Measurements from ENCODE around the gene TSC2. TPM values are rescaled to one million over a fixed set of nuclear protein-coding genes. Genes with fewer than 3 reads are reported as not detected.
"Not testable (repeated sequence)": the region's sequence is repeated elsewhere in the genome, so short reads cannot be mapped to it uniquely, and the experiment has no call there.

Gene TSC2
- total RNA-seq, 1 experiment from 2014 or later = 59.3 TPM

GRCh38 chr16:2111412-2112335 is 63.9 kb downstream of the TSC2 start:
- H3K27ac ChIP-seq (ENCODE audit: low read length); CTCF ChIA-PET; H3K9ac ChIP-seq (ENCODE audit: low read length); H3K9me3 ChIP-seq (ENCODE audit: low read length); H3K27me3 ChIP-seq (ENCODE audit: low read length); DNase-seq; H3F3A ChIP-seq (ENCODE audit: low read length, unreplicated experiment); H4K20me1 ChIP-seq (ENCODE audit: low read length); H3K4me2 ChIP-seq (ENCODE audit: low read length); BruUV-seq (replicated peaks); H3K36me3 ChIP-seq (ENCODE audit: low read depth, low read length); intact Hi-C loops (cut with micrococcal nuclease); H3K4me3 ChIP-seq (ENCODE audit: low read length); ATAC-seq; H3K9me2 ChIP-seq (replicated peaks; ENCODE audit: low read length); H3K4me1 ChIP-seq (ENCODE audit: insufficient read depth, low read length); H2AFZ ChIP-seq (ENCODE audit: low read length); H3K79me2 ChIP-seq (ENCODE audit: low read length); POLR2A ChIA-PET (ENCODE audit: unreplicated experiment): not testable (repeated sequence)

- H3K79me2 ChIP-seq (ENCODE audit: low read length); POLR2A ChIA-PET (ENCODE audit: unreplicated experiment); H3K27me3 ChIP-seq (ENCODE audit: low read length); H3K4me3 ChIP-seq (ENCODE audit: low read length); H3K4me2 ChIP-seq (ENCODE audit: low read length); DNase-seq; H3K9me3 ChIP-seq (ENCODE audit: low read length); H3K27ac ChIP-seq (ENCODE audit: low read length); H3K4me1 ChIP-seq (ENCODE audit: insufficient read depth, low read length); ATAC-seq; H3K36me3 ChIP-seq (ENCODE audit: low read depth, low read length); H3K9me2 ChIP-seq (replicated peaks; ENCODE audit: low read length); BruUV-seq (replicated peaks); CTCF ChIA-PET; H3K9ac ChIP-seq (ENCODE audit: low read length); H4K20me1 ChIP-seq (ENCODE audit: low read length); intact Hi-C loops (cut with micrococcal nuclease); H3F3A ChIP-seq (ENCODE audit: low read length, unreplicated experiment); H2AFZ ChIP-seq (ENCODE audit: low read length): not testable (repeated sequence)
Measured at GRCh38 chr16:2112539-2113106, 64.8 kb downstream of the TSC2 start.

- H3K9me3 ChIP-seq (ENCODE audit: low read length); H3F3A ChIP-seq (ENCODE audit: low read length, unreplicated experiment); H3K79me2 ChIP-seq (ENCODE audit: low read length); ATAC-seq; H3K9me2 ChIP-seq (replicated peaks; ENCODE audit: low read length); CTCF ChIA-PET; H3K9ac ChIP-seq (ENCODE audit: low read length); H3K27me3 ChIP-seq (ENCODE audit: low read length); H3K4me2 ChIP-seq (ENCODE audit: low read length); POLR2A ChIA-PET (ENCODE audit: unreplicated experiment); BruUV-seq (replicated peaks); H3K4me3 ChIP-seq (ENCODE audit: low read length); H2AFZ ChIP-seq (ENCODE audit: low read length); H4K20me1 ChIP-seq (ENCODE audit: low read length); H3K27ac ChIP-seq (ENCODE audit: low read length); DNase-seq; intact Hi-C loops (cut with micrococcal nuclease); H3K36me3 ChIP-seq (ENCODE audit: low read depth, low read length); H3K4me1 ChIP-seq (ENCODE audit: insufficient read depth, low read length): not testable (repeated sequence)
Measured at GRCh38 chr16:2114225-2114624, 66.4 kb downstream of the TSC2 start.

GRCh38 chr16:2114885-2115590 is 67.3 kb downstream of the TSC2 start:
- H4K20me1 ChIP-seq (ENCODE audit: low read length); H3K27me3 ChIP-seq (ENCODE audit: low read length); H3K9me3 ChIP-seq (ENCODE audit: low read length); H3K79me2 ChIP-seq (ENCODE audit: low read length); H3K9ac ChIP-seq (ENCODE audit: low read length); CTCF ChIA-PET; H3K36me3 ChIP-seq (ENCODE audit: low read depth, low read length); DNase-seq; POLR2A ChIA-PET (ENCODE audit: unreplicated experiment); H2AFZ ChIP-seq (ENCODE audit: low read length); ATAC-seq; H3K4me1 ChIP-seq (ENCODE audit: insufficient read depth, low read length); BruUV-seq (replicated peaks); H3F3A ChIP-seq (ENCODE audit: low read length, unreplicated experiment); H3K9me2 ChIP-seq (replicated peaks; ENCODE audit: low read length); H3K27ac ChIP-seq (ENCODE audit: low read length); intact Hi-C loops (cut with micrococcal nuclease); H3K4me3 ChIP-seq (ENCODE audit: low read length); H3K4me2 ChIP-seq (ENCODE audit: low read length): not testable (repeated sequence)

Measured in PC-3 (cell line).